ENCODE data around the gene PHTF2.
"Not testable (repeated sequence)": the region's sequence is repeated elsewhere in the genome, so short reads cannot be mapped to it uniquely, and the experiment has no call there.

Gene PHTF2

GRCh38 chr7:77980087-77980713 lies 181.6 kb downstream of the PHTF2 start:
- Histone ChIP-seq H3K9ac (ENCODE audit: low read depth, low read length) (no peak overlapping the region), H3K27me3 (ENCODE audit: control insufficient read depth, insufficient read depth, low read length) (no peaks in the 10 kb centered on the region), H3K4me1 (ENCODE audit: control insufficient read depth, insufficient read depth, low read length) (no peaks in the 10 kb centered on the region), H3K4me3 (ENCODE audit: low read length) (no peak overlapping the region), H3K9me3 (replicated peaks; ENCODE audit: low read length) (no peaks in the 10 kb centered on the region), H3K36me3 (ENCODE audit: insufficient read depth, low read length) (no peaks in the 10 kb centered on the region), H3K4me2 (ENCODE audit: low read length) (no peak overlapping the region)

GRCh38 chr7:77982926-77983550 lies 184.5 kb downstream of the PHTF2 start:
- H3K9me3 ChIP-seq (replicated peaks; ENCODE audit: low read length): no peaks in the 10 kb centered on the region
- H3K36me3 ChIP-seq (ENCODE audit: insufficient read depth, low read length): no peaks in the 10 kb centered on the region
- no peak overlapping the region for H3K4me2 ChIP-seq (ENCODE audit: low read length)
- H3K9ac ChIP-seq (ENCODE audit: low read depth, low read length): no peak overlapping the region
- H3K4me1 ChIP-seq (ENCODE audit: control insufficient read depth, insufficient read depth, low read length): no peaks in the 10 kb centered on the region
- H3K4me3 ChIP-seq (ENCODE audit: low read length): no peak overlapping the region
- no peaks in the 10 kb centered on the region for H3K27me3 ChIP-seq (ENCODE audit: control insufficient read depth, insufficient read depth, low read length)

GRCh38 chr7:77983973-77984372 lies 185.4 kb downstream of the PHTF2 start:
- no peak overlapping the region for H3K9ac ChIP-seq (ENCODE audit: low read depth, low read length)
- no peaks in the 10 kb centered on the region for H3K4me1 ChIP-seq (ENCODE audit: control insufficient read depth, insufficient read depth, low read length)
- no peaks in the 10 kb centered on the region for H3K36me3 ChIP-seq (ENCODE audit: insufficient read depth, low read length)
- no peaks in the 10 kb centered on the region for H3K27me3 ChIP-seq (ENCODE audit: control insufficient read depth, insufficient read depth, low read length)
- no peak overlapping the region for H3K4me3 ChIP-seq (ENCODE audit: low read length)
- no peaks in the 10 kb centered on the region for H3K9me3 ChIP-seq (replicated peaks; ENCODE audit: low read length)
- no peak overlapping the region for H3K4me2 ChIP-seq (ENCODE audit: low read length)

GRCh38 chr7:77985232-77985973 lies 186.8 kb downstream of the PHTF2 start:
- no peak overlapping the region for H3K9ac ChIP-seq (ENCODE audit: low read depth, low read length)
- peaks cover 4% of the 10 kb centered on the region for H3K4me1 ChIP-seq (ENCODE audit: control insufficient read depth, insufficient read depth, low read length)
- no peaks in the 10 kb centered on the region for H3K27me3 ChIP-seq (ENCODE audit: control insufficient read depth, insufficient read depth, low read length)
- H3K9me3 ChIP-seq (replicated peaks; ENCODE audit: low read length): no peaks in the 10 kb centered on the region
- H3K36me3 ChIP-seq (ENCODE audit: insufficient read depth, low read length): no peaks in the 10 kb centered on the region
- H3K4me2 ChIP-seq (ENCODE audit: low read length): no peak overlapping the region
- H3K4me3 ChIP-seq (ENCODE audit: low read length): no peak overlapping the region

- Histone ChIP-seq H3K4me3 (ENCODE audit: low read length) (no peak overlapping the region), H3K4me1 (ENCODE audit: control insufficient read depth, insufficient read depth, low read length) (peaks cover 4% of the 10 kb centered on the region), H3K9ac (ENCODE audit: low read depth, low read length) (no peak overlapping the region), H3K4me2 (ENCODE audit: low read length) (no peak overlapping the region), H3K9me3 (replicated peaks; ENCODE audit: low read length) (no peaks in the 10 kb centered on the region), H3K36me3 (ENCODE audit: insufficient read depth, low read length) (no peaks in the 10 kb centered on the region), H3K27me3 (ENCODE audit: control insufficient read depth, insufficient read depth, low read length) (no peaks in the 10 kb centered on the region)
Observed at GRCh38 chr7:77985974-77986339, 187.4 kb downstream of the PHTF2 start.

- Histone ChIP-seq H3K36me3 (ENCODE audit: insufficient read depth, low read length) (no peaks in the 10 kb centered on the region), H3K27me3 (ENCODE audit: control insufficient read depth, insufficient read depth, low read length) (no peaks in the 10 kb centered on the region), H3K9ac (ENCODE audit: low read depth, low read length) (no peak overlapping the region), H3K4me1 (ENCODE audit: control insufficient read depth, insufficient read depth, low read length) (peaks cover 4% of the 10 kb centered on the region), H3K4me2 (ENCODE audit: low read length) (no peak overlapping the region), H3K4me3 (ENCODE audit: low read length) (no peak overlapping the region), H3K9me3 (replicated peaks; ENCODE audit: low read length) (no peaks in the 10 kb centered on the region)
Observed at GRCh38 chr7:77989981-77990566, 191.5 kb downstream of the PHTF2 start.

GRCh38 chr7:77991656-77992055 lies 193.1 kb downstream of the PHTF2 start:
- Histone ChIP-seq H3K27me3 (ENCODE audit: control insufficient read depth, insufficient read depth, low read length) (no peaks in the 10 kb centered on the region), H3K4me2 (ENCODE audit: low read length) (no peak overlapping the region), H3K36me3 (ENCODE audit: insufficient read depth, low read length) (no peaks in the 10 kb centered on the region), H3K9me3 (replicated peaks; ENCODE audit: low read length) (no peaks in the 10 kb centered on the region), H3K9ac (ENCODE audit: low read depth, low read length) (no peak overlapping the region), H3K4me3 (ENCODE audit: low read length) (no peak overlapping the region), H3K4me1 (ENCODE audit: control insufficient read depth, insufficient read depth, low read length) (peaks cover 11% of the 10 kb centered on the region)

- Histone ChIP-seq H3K36me3 (ENCODE audit: insufficient read depth, low read length) (no peaks in the 10 kb centered on the region), H3K27me3 (ENCODE audit: control insufficient read depth, insufficient read depth, low read length) (no peaks in the 10 kb centered on the region), H3K9me3 (replicated peaks; ENCODE audit: low read length) (no peaks in the 10 kb centered on the region)
Observed at GRCh38 chr7:77993838-77994237, 195.3 kb downstream of the PHTF2 start.

GRCh38 chr7:77995717-77996116 lies 197.1 kb downstream of the PHTF2 start:
- no peak overlapping the region for H3K4me2 ChIP-seq (ENCODE audit: low read length)
- no peaks in the 10 kb centered on the region for H3K9me3 ChIP-seq (replicated peaks; ENCODE audit: low read length)
- H3K4me3 ChIP-seq (ENCODE audit: low read length): no peak overlapping the region
- H3K36me3 ChIP-seq (ENCODE audit: insufficient read depth, low read length): no peaks in the 10 kb centered on the region
- no peak overlapping the region for H3K9ac ChIP-seq (ENCODE audit: low read depth, low read length)
- H3K4me1 ChIP-seq (ENCODE audit: control insufficient read depth, insufficient read depth, low read length): peaks cover 7% of the 10 kb centered on the region
- no peaks in the 10 kb centered on the region for H3K27me3 ChIP-seq (ENCODE audit: control insufficient read depth, insufficient read depth, low read length)

More at GRCh38 chr7:77993838-77994237, 195.3 kb downstream of the PHTF2 start:
- no peak overlapping the region for H3K4me3 ChIP-seq (ENCODE audit: low read length)
- H3K4me2 ChIP-seq (ENCODE audit: low read length): no peak overlapping the region
- peaks cover 11% of the 10 kb centered on the region for H3K4me1 ChIP-seq (ENCODE audit: control insufficient read depth, insufficient read depth, low read length)
- no peak overlapping the region for H3K9ac ChIP-seq (ENCODE audit: low read depth, low read length)

- H3K4me2 ChIP-seq (ENCODE audit: low read length); H3K27me3 ChIP-seq (ENCODE audit: control insufficient read depth, insufficient read depth, low read length); H3K4me1 ChIP-seq (ENCODE audit: control insufficient read depth, insufficient read depth, low read length); H3K9ac ChIP-seq (ENCODE audit: low read depth, low read length); H3K4me3 ChIP-seq (ENCODE audit: low read length); H3K9me3 ChIP-seq (replicated peaks; ENCODE audit: low read length); H3K36me3 ChIP-seq (ENCODE audit: insufficient read depth, low read length): not testable (repeated sequence)
Observed at GRCh38 chr7:77999168-77999567, 200.6 kb downstream of the PHTF2 start.

- Histone ChIP-seq H3K9ac (ENCODE audit: low read depth, low read length) (no peak overlapping the region), H3K9me3 (replicated peaks; ENCODE audit: low read length) (no peaks in the 10 kb centered on the region), H3K4me3 (ENCODE audit: low read length) (no peak overlapping the region), H3K27me3 (ENCODE audit: control insufficient read depth, insufficient read depth, low read length) (no peaks in the 10 kb centered on the region), H3K4me1 (ENCODE audit: control insufficient read depth, insufficient read depth, low read length) (no peaks in the 10 kb centered on the region), H3K36me3 (ENCODE audit: insufficient read depth, low read length) (no peaks in the 10 kb centered on the region), H3K4me2 (ENCODE audit: low read length) (no peak overlapping the region)
Observed at GRCh38 chr7:78002021-78002420, 203.4 kb downstream of the PHTF2 start.
